SW 1271 (cell line): ENCODE data around the gene CELSR3.

Experiments used
- DNase-seq, 2 experiments: peaks; one replicate each; lab custom pipeline; 2025; lab: John Stamatoyannopoulos, UW

CELSR3 gene, protein sequence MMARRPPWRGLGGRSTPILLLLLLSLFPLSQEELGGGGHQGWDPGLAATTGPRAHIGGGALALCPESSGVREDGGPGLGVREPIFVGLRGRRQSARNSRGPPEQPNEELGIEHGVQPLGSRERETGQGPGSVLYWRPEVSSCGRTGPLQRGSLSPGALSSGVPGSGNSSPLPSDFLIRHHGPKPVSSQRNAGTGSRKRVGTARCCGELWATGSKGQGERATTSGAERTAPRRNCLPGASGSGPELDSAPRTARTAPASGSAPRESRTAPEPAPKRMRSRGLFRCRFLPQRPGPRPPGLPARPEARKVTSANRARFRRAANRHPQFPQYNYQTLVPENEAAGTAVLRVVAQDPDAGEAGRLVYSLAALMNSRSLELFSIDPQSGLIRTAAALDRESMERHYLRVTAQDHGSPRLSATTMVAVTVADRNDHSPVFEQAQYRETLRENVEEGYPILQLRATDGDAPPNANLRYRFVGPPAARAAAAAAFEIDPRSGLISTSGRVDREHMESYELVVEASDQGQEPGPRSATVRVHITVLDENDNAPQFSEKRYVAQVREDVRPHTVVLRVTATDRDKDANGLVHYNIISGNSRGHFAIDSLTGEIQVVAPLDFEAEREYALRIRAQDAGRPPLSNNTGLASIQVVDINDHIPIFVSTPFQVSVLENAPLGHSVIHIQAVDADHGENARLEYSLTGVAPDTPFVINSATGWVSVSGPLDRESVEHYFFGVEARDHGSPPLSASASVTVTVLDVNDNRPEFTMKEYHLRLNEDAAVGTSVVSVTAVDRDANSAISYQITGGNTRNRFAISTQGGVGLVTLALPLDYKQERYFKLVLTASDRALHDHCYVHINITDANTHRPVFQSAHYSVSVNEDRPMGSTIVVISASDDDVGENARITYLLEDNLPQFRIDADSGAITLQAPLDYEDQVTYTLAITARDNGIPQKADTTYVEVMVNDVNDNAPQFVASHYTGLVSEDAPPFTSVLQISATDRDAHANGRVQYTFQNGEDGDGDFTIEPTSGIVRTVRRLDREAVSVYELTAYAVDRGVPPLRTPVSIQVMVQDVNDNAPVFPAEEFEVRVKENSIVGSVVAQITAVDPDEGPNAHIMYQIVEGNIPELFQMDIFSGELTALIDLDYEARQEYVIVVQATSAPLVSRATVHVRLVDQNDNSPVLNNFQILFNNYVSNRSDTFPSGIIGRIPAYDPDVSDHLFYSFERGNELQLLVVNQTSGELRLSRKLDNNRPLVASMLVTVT (N-terminal part only)

DNA sequence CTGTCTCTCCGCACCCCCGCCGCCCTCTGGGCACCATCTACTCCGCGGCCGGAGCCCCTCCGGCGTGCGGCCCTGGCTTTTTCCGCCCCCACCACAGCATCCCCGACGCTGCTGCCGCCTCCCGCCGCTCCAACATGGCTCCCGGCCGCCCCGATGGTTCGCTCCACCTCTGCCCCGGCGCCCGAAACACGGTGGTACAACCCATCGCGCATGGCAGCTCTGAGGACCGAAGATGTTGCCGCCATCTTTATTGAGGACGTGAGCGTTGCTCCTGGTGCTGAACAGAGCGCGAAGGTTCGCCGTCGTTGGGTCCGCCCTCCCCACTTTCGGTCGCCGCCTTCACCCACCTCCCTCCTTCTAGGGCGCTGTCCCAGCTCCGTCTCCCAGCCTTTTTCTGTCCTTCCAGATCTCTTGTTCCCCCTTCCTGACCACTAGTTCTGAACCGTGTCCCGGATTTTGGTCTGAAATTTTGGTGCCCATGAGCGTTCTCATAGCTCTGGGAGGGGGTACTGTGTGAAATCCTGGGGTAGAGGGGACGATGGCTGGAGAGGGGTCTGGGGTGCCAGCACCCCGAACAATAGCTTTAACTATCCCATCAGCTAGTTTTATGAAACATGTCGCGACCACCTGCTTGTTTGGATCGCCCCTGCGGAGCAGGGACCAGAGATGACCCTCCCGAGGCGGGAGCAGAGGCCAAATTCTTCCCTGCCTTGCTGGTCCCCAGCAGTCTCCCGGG lies at the start of gene CELSR3:
Gene CELSR3, minus strand, starts transcription at position 134 of the 736 bp plus-strand sequence. CDS start 252 bp downstream, outside the sequence.
- DNase-seq = peak in 1 of 2 experiments; percentile 63

DNA sequence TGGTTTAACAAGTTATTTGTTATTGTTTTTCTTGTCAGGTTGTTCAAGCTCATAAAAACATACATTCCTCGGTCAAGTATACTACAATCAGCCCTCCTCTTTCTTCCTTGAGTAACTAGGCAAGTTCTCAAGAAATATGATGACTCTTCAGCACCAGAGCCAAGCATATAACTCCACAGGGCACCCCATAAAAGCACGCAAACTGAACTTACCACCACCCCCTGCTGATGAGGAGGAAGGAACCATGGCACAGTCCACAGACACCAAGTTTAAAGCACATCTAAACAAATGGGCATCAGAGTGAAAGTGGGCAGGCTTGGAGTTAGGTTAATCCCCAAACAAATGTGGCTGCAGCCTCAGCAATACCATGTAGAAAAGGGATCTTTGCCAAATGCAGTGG lies 49.0 kb upstream of the CELSR3 start:
- no peak for DNase-seq

DNA sequence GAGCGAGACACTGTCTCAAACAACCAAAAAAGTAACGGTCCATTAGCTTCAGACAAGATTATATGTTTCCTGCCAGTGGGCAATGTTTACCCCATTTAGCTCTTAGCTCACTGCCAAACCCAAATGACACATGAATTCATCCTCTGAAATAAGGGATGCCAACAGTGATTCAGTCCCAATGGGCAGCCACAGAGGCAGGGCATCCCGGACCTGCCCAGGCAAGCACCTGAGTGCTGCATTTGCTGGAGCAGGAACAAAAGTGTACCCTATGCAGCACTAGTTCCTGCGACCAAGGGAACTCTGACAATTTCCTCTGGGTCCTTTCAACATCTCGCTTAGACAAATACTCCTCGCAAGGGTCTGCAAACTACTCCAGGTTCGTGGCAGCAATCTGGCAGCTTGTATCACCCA lies 46.4 kb upstream of the CELSR3 start:
- no peak for DNase-seq

DNA sequence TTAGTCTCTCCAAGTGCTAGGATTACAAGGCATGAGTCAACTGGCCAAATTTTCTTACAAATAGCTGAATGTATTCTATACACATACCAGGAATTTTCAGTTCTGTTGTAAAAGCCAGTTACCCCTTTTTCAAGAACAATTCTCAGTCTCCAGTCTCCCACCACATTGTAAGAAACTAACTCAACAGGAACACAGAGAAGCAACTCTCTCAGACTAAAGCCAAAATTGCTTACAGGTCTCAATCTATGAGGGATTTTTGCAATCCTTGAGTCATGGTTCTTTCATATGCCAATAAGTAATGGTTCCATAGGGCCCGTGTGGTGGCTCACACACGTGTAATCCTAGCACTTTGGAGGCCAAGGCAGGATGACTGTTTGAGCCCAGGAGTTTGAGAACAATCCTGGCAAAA lies 45.8 kb upstream of the CELSR3 start:
- DNase-seq = no peak

DNA sequence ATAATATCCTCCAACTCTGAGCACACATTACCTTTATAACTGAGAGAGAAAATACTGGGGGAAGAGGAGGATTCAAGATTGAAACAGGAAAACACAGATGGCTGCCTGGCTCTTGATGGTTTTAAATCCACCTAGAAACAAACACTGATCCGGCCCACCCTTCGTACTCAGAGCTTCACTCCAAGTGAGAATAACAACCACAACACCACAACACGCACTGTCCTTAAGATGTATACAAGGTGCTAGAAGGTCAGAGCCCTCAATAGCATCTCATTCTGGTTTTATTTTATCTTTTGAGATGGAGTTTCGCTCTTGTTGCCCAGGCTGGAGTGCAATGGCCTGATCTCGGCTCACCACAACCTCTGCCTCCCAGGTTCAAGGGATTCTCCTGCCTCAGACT lies 44.5 kb upstream of the CELSR3 start:
- DNase-seq = no peak

DNA sequence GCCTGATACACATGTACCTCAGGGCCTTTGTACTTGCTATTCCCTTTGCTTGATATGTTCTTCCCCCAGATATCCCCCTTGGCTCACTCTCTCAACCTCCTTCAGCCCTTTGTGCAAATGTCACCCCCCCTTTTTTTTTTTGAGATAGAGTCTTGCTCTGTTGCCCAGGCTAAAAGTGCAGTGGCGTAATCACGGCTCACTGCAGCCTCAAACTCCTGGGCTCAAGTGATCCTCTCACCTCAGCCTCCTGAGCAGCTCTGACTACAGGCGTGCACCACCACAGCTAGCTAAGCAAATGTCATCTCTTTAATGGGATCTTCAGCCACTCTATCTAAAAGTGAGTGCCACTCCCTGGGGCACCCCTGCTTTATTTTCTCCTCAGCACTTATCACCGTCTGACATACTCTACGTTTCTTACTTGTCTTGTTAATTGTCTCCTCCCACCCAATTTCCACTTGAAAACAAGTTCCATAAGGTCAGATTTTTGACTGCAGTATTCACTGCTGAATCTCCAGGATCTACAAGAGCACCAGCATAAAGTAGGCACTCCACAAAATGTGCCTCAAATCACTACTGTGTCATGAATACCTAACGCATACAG lies 39.7 kb upstream of the CELSR3 start:
- no peak for DNase-seq

DNA sequence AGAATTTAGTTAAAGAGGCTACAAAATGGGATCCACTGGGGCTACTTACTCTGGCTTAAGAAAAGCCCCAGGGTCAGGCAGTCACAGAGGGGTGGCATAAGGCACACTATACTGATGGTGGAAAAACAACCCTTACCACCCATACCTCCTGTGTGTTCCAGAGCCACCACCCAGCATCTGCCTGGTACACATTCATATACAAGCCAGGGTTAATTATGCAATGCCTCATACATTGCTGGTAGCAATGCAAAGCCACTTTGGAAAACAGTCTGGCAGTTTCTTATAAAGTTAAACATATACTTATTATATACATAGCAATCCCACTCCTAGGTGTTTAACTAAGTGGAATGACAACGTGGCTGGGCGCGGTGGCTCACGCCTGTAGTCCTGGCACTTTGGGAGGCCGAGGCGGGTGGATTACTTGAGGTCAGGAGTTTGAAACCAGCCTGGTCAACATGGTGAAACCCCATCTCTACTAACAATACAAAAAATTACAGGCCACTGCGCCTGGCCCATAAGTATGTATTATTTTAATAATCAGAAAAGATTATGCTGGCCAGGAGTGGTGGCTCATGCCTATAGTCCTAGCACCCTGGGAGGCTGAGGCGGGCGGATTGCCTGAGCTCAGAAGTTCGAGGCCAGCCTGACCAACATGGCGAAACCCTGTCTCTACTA lies 38.2 kb upstream of the CELSR3 start:
- no peak for DNase-seq

DNA sequence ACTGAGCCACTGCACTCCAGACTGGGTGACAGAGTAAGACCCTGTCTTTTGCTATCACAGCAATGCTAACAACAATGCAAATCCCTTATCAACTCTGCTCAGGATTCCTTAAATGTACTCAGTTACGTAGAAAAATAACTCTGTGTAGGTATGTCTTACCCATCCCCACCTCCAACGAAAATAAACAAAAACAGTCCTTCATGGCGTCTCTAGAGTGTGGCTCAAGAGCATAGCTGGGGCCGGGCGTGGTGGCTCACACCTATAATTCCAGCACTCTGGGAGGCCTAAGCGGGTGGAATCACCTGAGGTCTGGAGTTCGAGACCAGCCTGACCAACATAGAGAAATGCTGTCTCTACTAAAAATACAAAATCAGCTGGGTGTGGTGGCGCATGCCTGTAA lies 36.2 kb upstream of the CELSR3 start:
- DNase-seq = no peak

DNA sequence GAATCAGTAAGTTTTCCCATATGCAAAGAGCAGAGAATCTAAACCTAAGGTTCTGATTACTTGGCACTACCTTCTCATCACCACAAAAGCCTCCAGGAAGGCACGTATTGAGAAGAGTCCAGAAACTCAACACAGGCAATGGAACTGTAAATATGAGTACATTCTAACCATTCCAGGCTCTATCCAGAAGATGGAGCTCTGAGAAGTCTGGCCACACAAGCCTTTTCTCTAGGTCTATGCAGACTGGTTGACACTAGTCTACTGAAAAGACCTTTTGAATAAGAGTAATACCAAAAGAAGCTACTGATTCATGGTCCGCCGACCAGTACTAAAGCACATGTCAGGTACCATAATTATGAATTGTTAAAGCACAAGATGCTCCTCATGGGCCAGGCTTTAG lies 35.3 kb upstream of the CELSR3 start:
- peak in 1 of 2 experiments; percentile 5 for DNase-seq

DNA sequence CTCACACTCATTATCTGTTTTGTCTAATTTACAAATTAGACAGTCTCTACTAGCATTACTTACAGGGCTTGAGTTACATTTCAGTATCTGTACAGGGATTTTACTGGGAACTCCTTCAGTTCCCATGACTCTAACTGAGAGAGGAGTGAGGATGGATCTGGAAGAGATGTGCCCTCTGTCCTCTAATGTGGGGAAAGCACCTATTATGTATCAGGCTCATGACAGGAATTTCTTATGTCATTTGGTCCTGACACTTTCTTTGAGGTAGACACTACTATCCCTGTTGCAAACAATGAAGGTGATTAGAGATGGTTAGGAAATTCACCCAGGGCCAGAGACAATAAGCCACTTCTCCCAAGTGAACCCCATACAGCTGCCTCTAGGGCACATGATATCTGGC lies 33.9 kb upstream of the CELSR3 start:
- no peak for DNase-seq

DNA sequence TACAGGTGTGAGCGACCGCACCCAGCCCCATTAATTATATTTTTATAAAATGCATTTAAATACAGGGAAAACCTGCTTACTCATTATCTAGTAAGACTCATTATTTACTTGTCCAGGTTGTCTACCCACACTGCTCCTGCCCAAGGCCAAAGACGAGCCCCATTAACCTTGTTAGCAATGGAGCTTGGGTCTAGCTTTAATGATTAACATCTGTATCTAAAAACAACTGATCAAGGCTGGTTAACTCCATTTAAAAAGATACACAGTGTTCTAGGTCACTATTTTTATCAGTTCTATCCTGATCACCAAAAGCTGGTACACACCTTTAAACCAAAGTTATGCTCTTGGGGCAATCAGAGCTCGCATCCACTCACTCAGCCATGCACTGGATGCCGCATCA lies 33.5 kb upstream of the CELSR3 start:
- DNase-seq = no peak

DNA sequence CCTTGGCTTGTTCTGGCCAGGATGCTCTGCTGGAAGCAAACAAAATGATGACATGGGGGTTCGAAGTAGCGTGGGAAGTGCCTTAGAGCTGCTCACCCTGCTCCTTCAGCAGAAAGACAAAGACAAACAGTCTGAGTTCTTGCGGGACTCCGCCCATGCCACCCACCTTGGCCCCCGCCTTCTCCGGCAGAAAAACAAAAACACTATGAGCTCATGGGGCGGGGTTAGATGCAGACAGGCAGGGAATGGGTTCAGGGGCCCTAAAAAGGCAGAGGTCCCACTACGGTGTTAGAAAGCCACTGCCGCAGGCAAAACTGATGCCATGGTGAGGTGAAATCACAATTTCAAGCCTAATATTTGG lies 32.7 kb upstream of the CELSR3 start:
- no peak for DNase-seq

DNA sequence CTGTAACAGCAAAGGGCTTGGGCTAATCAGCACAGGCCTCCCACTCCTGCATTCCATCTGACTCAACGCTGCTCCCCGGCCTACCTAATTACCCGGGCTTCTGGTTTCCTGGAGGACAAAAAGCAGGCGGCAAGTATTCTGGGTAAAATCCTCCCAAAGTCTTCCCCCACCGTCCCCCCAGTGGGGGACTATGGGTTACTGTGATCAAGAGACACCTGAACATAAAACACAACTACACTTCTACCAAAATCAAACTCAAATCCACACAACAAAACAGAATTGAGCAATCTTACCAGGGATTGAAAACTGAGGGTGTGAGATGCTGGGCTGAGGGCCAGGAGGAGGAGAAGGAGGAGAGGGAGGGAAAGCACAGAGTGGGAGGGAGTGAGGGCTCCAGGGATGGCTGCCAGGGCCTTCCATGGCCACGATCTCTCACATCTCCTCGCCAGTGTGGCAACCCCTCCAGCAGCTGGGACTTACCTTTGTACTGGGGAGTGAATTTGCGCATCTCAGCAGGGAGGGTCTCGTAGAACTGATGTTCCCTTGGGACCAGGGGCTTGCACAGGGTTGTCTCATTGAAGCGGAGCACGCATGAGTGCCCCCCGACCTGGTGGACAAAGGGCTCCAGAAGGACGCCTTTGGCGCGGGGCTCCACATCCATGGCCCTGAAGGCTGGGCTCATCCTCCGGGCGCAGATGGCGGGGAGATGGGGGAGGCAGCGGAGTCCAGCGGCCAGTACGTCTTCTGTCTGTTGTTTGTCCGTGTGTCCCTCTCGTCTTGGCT lies 32.1 kb upstream of the CELSR3 start:
- DNase-seq = peak in 1 of 2 experiments; percentile 45

DNA sequence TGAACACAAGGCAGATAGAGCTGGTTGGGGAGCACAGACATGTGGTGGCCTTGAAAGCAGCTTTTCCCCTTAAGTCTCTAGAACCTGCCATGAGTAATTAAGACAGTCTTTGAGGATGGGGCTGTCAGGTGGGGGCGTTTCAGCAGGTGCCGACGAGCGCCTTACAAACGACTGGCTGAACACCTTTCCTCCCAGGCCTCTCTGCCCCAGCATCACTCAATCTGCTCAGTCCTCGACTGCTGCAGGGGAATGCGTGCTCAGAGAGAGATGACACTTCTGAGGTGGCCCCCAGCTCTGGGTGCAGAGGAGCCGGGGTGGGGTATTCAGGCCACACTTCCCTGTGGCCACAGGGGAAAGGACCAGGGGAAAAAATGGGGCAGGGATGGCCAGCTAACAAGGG lies 31.1 kb upstream of the CELSR3 start:
- DNase-seq = no peak

DNA sequence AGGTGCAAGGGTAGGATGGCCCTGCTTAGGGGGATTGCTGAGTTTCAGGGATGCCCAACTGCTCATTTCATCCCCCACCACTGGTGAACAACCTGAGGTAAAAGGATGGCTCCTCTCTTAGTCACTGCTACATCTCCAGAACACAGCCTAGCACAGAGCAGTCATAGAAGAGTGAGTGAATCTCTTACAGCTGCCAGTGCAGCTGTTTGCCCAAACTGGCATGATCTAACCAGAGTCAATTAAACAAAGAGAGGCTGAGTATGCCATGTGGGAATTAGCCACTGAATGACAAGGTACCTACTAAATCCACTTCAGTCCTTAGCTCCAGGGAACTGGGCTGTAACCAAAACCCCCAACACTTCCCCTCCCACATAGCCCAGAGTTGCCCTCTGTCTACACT lies 29.9 kb upstream of the CELSR3 start:
- no peak for DNase-seq

DNA sequence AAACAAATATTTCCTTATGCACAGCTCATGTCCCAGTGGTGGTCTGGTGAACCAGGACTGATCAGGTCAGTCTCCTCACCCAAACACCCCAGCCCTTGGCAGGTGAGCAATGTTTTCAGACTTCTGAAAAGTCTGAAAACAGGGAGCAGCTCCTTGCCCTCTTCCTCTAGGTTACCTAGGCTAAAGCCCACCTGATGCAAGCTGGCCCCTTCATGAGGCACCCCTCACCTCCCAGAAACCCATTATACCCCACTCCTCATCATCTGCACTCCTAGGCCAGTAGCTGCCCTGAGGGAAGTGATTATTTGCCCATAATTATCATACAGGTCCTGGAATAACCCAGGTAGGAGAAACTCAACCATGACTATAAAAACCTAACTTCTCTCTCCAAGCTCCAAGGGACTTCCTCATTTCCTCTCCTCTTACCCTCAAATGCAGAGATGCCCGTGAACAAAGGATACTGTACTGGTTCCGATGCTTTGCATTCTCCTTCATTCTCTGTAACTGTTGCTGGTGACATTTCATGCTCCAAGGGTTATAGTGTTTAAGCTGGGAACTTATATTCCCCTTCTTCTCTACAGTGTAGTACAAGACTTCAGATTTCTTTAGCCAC lies 28.3 kb upstream of the CELSR3 start:
- DNase-seq = no peak

DNA sequence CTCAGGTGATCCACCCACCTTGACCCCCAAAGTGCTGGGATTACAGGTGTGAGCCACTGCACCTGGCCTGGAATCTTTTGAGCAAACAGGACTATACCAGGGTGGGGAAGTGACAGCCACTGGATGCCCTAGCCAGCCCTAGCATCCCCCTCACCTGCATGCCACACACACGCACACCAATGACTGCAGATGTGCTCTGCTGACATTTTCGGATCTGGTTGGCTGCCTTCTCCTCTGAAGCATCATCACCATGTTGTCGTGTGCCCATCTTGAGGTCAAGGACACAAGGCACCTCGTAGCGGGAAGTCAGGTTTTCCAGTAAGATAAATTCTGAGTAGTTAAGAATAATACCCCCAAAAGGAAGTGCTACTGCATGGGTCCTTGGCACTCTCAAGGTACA lies 26.7 kb upstream of the CELSR3 start:
- no peak for DNase-seq

DNA sequence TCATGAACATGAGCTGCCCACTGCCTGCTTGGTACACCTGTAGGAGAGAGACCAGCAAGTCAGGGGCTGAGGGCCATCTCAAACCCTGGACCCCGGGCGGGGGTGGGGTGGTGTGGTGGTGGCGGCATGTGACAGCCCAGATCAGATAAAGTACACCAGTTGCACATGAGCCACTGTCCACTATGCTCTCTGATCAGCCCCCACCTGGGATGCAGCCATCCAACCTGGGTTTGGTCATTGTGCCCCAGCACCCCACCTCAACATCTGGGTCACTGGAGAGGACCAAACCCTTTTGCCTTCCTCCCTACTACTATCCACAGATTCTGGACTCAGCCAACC lies 26.0 kb upstream of the CELSR3 start:
- DNase-seq = no peak

DNA sequence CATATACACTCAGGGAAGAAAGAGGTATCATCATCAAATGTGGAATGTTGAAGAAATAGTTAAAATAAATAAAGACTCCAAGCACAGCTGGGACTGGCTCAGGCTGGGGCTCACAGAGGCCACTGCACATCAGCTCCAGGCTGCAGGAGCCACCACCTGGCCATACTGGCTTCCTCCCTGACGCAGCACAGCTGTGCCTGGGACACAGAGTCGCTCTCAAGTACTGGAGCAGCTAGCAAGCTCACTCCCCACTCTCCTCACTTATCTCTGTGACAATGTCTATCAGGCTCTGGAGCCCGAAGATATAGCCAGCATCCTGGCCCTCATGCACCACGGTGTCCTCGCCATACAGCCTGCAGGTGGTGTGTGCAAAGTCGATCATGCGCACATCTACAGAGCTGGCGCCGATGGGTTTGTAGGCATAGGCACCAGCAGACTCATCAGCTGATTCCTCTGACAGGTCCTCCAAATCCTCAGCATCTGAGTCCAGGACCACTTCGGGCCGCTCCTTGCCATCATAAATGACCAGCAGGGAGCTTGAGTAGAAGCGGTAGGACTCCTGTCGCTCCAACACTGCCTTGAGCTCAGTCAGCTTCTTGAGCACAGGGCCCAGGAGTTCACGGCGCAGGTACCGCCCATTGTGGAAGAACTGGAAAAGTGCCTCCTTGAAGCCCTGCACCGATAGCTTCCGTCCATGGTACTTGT lies 25.5 kb upstream of the CELSR3 start:
- DNase-seq = no peak
